Parathyroid adenoma (tissue), 2 donors: ENCODE results near the gene FAM78A.

ENCODE experiments used
- H2AFZ ChIP-seq: fragments of 300-600 bp; sonication (generic); one replicate; pipeline ENCODE4 v1.7.0; 2017; ENCODE audit warnings: antibody characterized with exemption, mild to moderate bottlenecking
- H3K27ac ChIP-seq: fragments of 300-600 bp; sonication (generic); one replicate; pipeline ENCODE4 v1.7.0; 2017
- H3K27me3 ChIP-seq: fragments of 300-600 bp; sonication (generic); one replicate; pipeline ENCODE4 v1.7.0; 2017; ENCODE audit warnings: low read length; ENCODE audit not compliant: control insufficient read depth, insufficient read depth
- H3K36me3 ChIP-seq: fragments of 300-600 bp; sonication (generic); one replicate; pipeline ENCODE4 v1.7.0; 2017; ENCODE audit warnings: low read length; ENCODE audit not compliant: control insufficient read depth, insufficient read depth
- H3K4me1 ChIP-seq: fragments of 300-600 bp; sonication (generic); one replicate; pipeline ENCODE4 v1.7.0; 2017; ENCODE audit warnings: control low read depth
- H3K4me2 ChIP-seq: fragments of 300-600 bp; sonication (generic); one replicate; pipeline ENCODE4 v1.7.0; 2017; ENCODE audit warnings: low read length
- H3K4me3 ChIP-seq: fragments of 300-600 bp; sonication (generic); one replicate; pipeline ENCODE4 v1.7.0; 2017; ENCODE audit warnings: low read depth, low read length
- H3K79me2 ChIP-seq: fragments of 300-600 bp; sonication (generic); one replicate; pipeline ENCODE4 v1.7.0; 2017; ENCODE audit warnings: control low read depth
- H3K9ac ChIP-seq: fragments of 300-600 bp; sonication (generic); one replicate; pipeline ENCODE4 v1.7.0; 2017; ENCODE audit warnings: mild to moderate bottlenecking
- H3K9me3 ChIP-seq: fragments of 300-600 bp; sonication (generic); one replicate; pipeline ENCODE4 v1.7.0; 2017; ENCODE audit warnings: low read length; ENCODE audit not compliant: control insufficient read depth
- TF ChIP-seq, protein P1 (sequence below): fragments of 300-600 bp; sonication (generic); IDR thresholded peaks from one replicate; pipeline ENCODE4 v1.7.0; 2017; ENCODE audit warnings: antibody characterized with exemption, mild to moderate bottlenecking
- donor health status: primary hyperparathyroidism.

The FAM78A gene

DNA sequence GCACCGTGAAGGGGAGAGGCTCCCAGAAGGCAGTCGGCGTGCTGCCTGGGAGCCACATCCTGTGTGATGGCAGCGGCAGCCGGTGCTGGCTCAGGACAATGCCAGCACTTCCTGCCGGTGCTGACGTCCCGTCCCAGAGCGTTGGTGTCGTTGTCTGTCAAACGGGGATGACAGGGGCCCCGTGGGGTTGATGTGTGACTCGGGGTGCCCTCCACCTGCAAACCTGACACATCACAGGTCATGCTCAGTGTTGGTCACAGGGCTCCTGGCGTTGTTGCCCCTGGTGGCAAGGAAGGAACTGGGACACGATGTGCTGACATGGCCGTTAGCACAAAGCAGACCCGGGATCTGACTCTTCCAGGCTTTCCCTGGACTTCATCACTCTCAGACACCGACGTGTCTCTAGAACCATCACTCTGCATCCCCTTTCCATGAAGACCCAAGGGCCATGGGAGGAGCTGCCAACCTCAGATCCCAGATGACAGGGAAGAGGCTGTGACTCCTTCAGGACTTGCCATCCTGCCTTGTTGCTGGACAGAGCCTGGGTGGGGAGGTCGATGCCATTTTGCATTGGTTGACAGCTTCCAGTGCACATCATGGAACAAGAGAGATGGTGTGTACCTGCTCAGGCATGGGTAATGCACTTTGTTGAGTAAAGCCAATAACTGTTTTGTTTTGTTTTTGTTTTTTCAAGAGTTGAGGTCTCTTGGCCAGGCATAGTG is 34.7 kb upstream of the FAM78A start:
- Histone ChIP-seq H3K4me1 (no peaks in the 10 kb centered on the region), H3K27ac (no peak overlapping the region), H3K4me3 (no peak overlapping the region), H3K36me3 (no peaks in the 10 kb centered on the region), H2AFZ (peak overlapping the region; percentile 50), H3K4me2 (peak overlapping the region; percentile 53), H3K79me2 (no peaks in the 10 kb centered on the region), H3K9me3 (no peaks in the 10 kb centered on the region), H3K27me3 (no peaks in the 10 kb centered on the region), H3K9ac (no peak overlapping the region)
- TF ChIP-seq, protein P1, sequence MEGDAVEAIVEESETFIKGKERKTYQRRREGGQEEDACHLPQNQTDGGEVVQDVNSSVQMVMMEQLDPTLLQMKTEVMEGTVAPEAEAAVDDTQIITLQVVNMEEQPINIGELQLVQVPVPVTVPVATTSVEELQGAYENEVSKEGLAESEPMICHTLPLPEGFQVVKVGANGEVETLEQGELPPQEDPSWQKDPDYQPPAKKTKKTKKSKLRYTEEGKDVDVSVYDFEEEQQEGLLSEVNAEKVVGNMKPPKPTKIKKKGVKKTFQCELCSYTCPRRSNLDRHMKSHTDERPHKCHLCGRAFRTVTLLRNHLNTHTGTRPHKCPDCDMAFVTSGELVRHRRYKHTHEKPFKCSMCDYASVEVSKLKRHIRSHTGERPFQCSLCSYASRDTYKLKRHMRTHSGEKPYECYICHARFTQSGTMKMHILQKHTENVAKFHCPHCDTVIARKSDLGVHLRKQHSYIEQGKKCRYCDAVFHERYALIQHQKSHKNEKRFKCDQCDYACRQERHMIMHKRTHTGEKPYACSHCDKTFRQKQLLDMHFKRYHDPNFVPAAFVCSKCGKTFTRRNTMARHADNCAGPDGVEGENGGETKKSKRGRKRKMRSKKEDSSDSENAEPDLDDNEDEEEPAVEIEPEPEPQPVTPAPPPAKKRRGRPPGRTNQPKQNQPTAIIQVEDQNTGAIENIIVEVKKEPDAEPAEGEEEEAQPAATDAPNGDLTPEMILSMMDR: no peak

DNA sequence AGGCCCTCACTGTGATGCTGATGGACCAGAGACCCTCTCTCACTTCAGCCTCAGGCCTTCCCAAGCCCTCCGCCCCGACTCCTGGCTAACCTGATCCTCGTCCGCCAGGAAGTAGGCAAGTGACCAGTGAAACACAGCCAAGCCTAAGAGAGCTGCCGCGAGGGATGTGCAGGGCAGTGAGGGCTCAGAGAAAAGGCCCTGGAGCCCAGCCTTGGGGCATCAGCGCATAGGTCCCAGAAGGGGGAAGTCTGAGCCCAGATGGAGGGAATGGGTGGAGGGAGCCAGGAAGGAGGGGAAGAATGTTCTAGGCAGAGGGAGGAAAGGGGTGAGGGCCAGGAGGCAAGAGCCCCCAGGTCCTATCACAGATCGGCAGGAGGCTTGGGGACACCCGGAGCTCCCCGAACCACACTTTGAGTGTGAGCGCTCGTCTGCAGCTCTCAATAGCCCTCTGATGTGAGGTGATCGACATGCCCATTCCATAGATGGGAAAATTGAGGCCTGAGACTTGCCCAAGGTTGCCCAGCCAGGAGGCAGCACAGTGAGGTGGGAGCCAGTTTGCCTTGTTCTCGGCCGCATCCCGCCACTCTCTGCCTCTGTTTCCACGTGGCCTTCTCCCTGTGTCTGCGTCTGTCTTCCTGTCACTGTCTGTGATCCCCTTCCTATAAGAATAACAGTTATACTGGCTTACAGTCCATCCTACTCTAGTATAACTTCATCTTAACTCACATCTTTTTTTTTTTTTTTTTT is 33.4 kb upstream of the FAM78A start:
- Histone ChIP-seq H3K27me3 (no peaks in the 10 kb centered on the region), H3K79me2 (no peaks in the 10 kb centered on the region), H3K36me3 (no peaks in the 10 kb centered on the region), H3K4me3 (no peak overlapping the region), H3K9ac (no peak overlapping the region), H3K9me3 (no peaks in the 10 kb centered on the region), H3K4me2 (no peak overlapping the region), H3K4me1 (no peaks in the 10 kb centered on the region), H2AFZ (no peak overlapping the region), H3K27ac (no peak overlapping the region)
- TF ChIP-seq, protein P1: no peak

DNA sequence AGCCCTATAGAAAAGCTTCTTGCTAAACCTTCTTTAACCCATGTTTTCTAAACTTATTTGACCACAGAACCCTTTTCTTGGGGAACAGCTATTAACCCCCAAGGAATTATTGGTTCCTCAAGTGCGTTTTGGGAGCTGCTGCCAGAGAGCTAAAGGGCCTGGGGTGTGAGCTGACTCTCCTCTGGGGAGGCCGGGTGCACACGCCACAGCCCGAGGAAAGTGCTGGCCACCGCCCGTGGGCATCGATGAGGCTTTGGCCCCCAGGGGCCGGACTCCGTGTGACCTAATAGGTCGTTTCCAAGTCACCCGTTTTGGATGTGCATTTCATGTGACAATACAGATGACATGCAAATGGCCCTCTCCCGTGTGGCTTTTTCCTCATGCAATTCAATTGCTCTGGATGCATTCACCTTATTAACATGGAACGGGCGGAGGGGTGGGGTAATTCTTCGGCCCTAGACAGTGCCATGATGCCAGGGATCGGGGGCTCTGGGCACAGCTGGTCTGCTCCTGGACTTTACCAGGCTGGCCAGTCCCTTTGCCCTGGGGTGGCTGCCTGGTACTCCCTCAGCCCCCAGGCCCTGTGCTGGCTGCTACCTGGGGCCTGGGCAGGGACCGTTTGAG is 32.7 kb upstream of the FAM78A start:
- no peak overlapping the region for H3K27ac ChIP-seq
- H3K27me3 ChIP-seq: no peaks in the 10 kb centered on the region
- TF ChIP-seq, protein P1: no peak
- H3K4me2 ChIP-seq: no peak overlapping the region
- no peaks in the 10 kb centered on the region for H3K9me3 ChIP-seq
- H3K79me2 ChIP-seq: no peaks in the 10 kb centered on the region
- H2AFZ ChIP-seq: no peak overlapping the region
- H3K9ac ChIP-seq: no peak overlapping the region
- no peak overlapping the region for H3K4me3 ChIP-seq
- no peaks in the 10 kb centered on the region for H3K4me1 ChIP-seq
- H3K36me3 ChIP-seq: no peaks in the 10 kb centered on the region

DNA sequence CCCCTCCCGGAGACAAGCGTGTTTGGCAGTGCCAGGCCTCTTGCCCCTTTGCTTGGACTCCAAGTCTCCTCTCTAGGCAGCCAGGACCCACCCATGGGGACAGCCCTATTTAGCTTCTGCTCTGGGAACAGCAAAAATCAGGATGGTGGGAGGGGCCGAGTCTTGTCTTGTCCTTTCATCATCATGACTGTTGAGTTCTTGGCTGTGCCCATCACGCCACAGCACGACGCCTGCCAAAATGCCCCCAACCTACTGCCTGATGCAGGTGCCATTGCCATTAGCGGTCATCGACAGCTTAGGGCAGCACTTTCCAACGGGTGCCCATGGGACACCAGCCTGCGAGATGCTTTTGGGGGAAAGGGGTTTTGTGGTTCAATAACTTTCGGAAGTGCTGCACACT is 32.1 kb upstream of the FAM78A start:
- H3K79me2 ChIP-seq: no peaks in the 10 kb centered on the region
- H3K27me3 ChIP-seq: no peaks in the 10 kb centered on the region
- no peak overlapping the region for H3K27ac ChIP-seq
- H3K4me3 ChIP-seq: no peak overlapping the region
- H2AFZ ChIP-seq: no peak overlapping the region
- H3K9ac ChIP-seq: no peak overlapping the region
- H3K36me3 ChIP-seq: no peaks in the 10 kb centered on the region
- TF ChIP-seq, protein P1: no peak
- H3K4me1 ChIP-seq: no peaks in the 10 kb centered on the region
- H3K4me2 ChIP-seq: no peak overlapping the region
- no peaks in the 10 kb centered on the region for H3K9me3 ChIP-seq
